ENCODE data around the gene RHD. TPM values are rescaled to one million over a fixed set of nuclear protein-coding genes. Genes with fewer than 3 reads are reported as not detected.
"Not testable (repeated sequence)": the region's sequence is repeated elsewhere in the genome, so short reads cannot be mapped to it uniquely, and the experiment has no call there.

RHD gene
- total RNA-seq, 6 experiments from 2014 or later, result 0.22 to 0.58 (median 0.51) TPM; not detected in 3

GRCh38 chr1:25277295-25277694 is 5.0 kb downstream of the RHD start:
- ATAC-seq; H3K4me3 ChIP-seq; H3K36me3 ChIP-seq; H3K4me1 ChIP-seq; H3K9me3 ChIP-seq; H3K27me3 ChIP-seq; H3K27ac ChIP-seq; intact Hi-C loops (cut with DNase I); DNase-seq: not testable (repeated sequence)
- 43% methylated on average over 1 of the region's 1 CpG for WGBS (ENCODE audit: insufficient coverage, low coverage, low lambda C conversion rate, missing lambda C conversion rate)

GRCh38 chr1:25278358-25278757 is 6.0 kb downstream of the RHD start:
- no CpG with 5 or more reads among the region's 2 CpGs for WGBS (ENCODE audit: insufficient coverage, low coverage, low lambda C conversion rate, missing lambda C conversion rate)
- H3K27ac ChIP-seq; H3K4me1 ChIP-seq; intact Hi-C loops (cut with DNase I); H3K36me3 ChIP-seq; H3K9me3 ChIP-seq; H3K27me3 ChIP-seq; DNase-seq; H3K4me3 ChIP-seq; ATAC-seq: not testable (repeated sequence)

GRCh38 chr1:25278790-25279189 is 6.5 kb downstream of the RHD start:
- H3K4me1 ChIP-seq; H3K36me3 ChIP-seq; ATAC-seq; intact Hi-C loops (cut with DNase I); DNase-seq; H3K27me3 ChIP-seq; H3K4me3 ChIP-seq; H3K27ac ChIP-seq; H3K9me3 ChIP-seq: not testable (repeated sequence)
- no CpG with 5 or more reads among the region's 8 CpGs for WGBS (ENCODE audit: insufficient coverage, low coverage, low lambda C conversion rate, missing lambda C conversion rate)

- H3K36me3 ChIP-seq; H3K27me3 ChIP-seq; intact Hi-C loops (cut with DNase I); DNase-seq; H3K4me1 ChIP-seq; H3K27ac ChIP-seq; H3K4me3 ChIP-seq; H3K9me3 ChIP-seq: not testable (repeated sequence)
- ATAC-seq, result peak in 1 of 4 donors; percentile 14
- WGBS (ENCODE audit: insufficient coverage, low coverage, low lambda C conversion rate, missing lambda C conversion rate), result no CpG with 5 or more reads among the region's 5 CpGs
Measured at GRCh38 chr1:25279693-25280111, 7.4 kb downstream of the RHD start.

GRCh38 chr1:25285862-25286261 is 13.6 kb downstream of the RHD start:
- ATAC-seq; H3K4me1 ChIP-seq; H3K27ac ChIP-seq; intact Hi-C loops (cut with DNase I); DNase-seq; H3K27me3 ChIP-seq; H3K36me3 ChIP-seq; H3K4me3 ChIP-seq; H3K9me3 ChIP-seq: not testable (repeated sequence)
- 62% methylated on average over 2 of the region's 3 CpGs for WGBS (ENCODE audit: insufficient coverage, low coverage, low lambda C conversion rate, missing lambda C conversion rate)

GRCh38 chr1:25287164-25287563 is 14.9 kb downstream of the RHD start:
- H3K27me3 ChIP-seq; DNase-seq; H3K4me3 ChIP-seq; H3K27ac ChIP-seq; H3K36me3 ChIP-seq; H3K9me3 ChIP-seq; intact Hi-C loops (cut with DNase I); H3K4me1 ChIP-seq: not testable (repeated sequence)
- no CpG with 5 or more reads among the region's 6 CpGs for WGBS (ENCODE audit: insufficient coverage, low coverage, low lambda C conversion rate, missing lambda C conversion rate)
- ATAC-seq, result peak in 1 of 4 donors; percentile 21

GRCh38 chr1:25288573-25289101 is 16.3 kb downstream of the RHD start:
- intact Hi-C loops (cut with DNase I), result not testable (repeated sequence)

GRCh38 chr1:25290043-25290442 is 17.7 kb downstream of the RHD start:
- H3K4me3 ChIP-seq; H3K27ac ChIP-seq; intact Hi-C loops (cut with DNase I); DNase-seq; H3K9me3 ChIP-seq; H3K36me3 ChIP-seq; H3K4me1 ChIP-seq; H3K27me3 ChIP-seq: not testable (repeated sequence)
- peak; percentile 87 to 90 (median 88) for ATAC-seq
- TF ChIP-seq CTCF (IDR thresholded peaks at IDR 0.05), result peak in 1 of 4 donors; percentile 28
- WGBS (ENCODE audit: insufficient coverage, low coverage, low lambda C conversion rate, missing lambda C conversion rate), result no CpG with 5 or more reads among the region's 6 CpGs

More at GRCh38 chr1:25288573-25289101, 16.3 kb downstream of the RHD start:
- not testable (repeated sequence) for H3K4me3 ChIP-seq, DNase-seq, H3K9me3 ChIP-seq, H3K36me3 ChIP-seq, H3K27ac ChIP-seq, H3K27me3 ChIP-seq, ATAC-seq, H3K4me1 ChIP-seq
- 100% methylated on average over 1 of the region's 8 CpGs for WGBS (ENCODE audit: insufficient coverage, low coverage, low lambda C conversion rate, missing lambda C conversion rate)

- intact Hi-C loops (cut with DNase I); DNase-seq; H3K27me3 ChIP-seq; H3K4me1 ChIP-seq; H3K27ac ChIP-seq; H3K4me3 ChIP-seq; H3K9me3 ChIP-seq; H3K36me3 ChIP-seq; ATAC-seq: not testable (repeated sequence)
- WGBS (ENCODE audit: insufficient coverage, low coverage, low lambda C conversion rate, missing lambda C conversion rate), result 82% methylated on average over 2 of the region's 2 CpGs
Measured at GRCh38 chr1:25293426-25293825, 21.1 kb downstream of the RHD start.

- H3K4me1 ChIP-seq; H3K27ac ChIP-seq; H3K9me3 ChIP-seq; DNase-seq; H3K27me3 ChIP-seq; intact Hi-C loops (cut with DNase I); H3K36me3 ChIP-seq; H3K4me3 ChIP-seq: not testable (repeated sequence)
- peak in 2 of 4 donors; percentile 36 to 41 for ATAC-seq
- 77% methylated on average over 3 of the region's 14 CpGs for WGBS (ENCODE audit: insufficient coverage, low coverage, low lambda C conversion rate, missing lambda C conversion rate)
Measured at GRCh38 chr1:25294889-25295826, 22.8 kb downstream of the RHD start.

Data from right lobe of liver (tissue), 6 donors.